ENCODE data around the gene OCEL1.
"Not testable (repeated sequence)": the region's sequence is repeated elsewhere in the genome, so short reads cannot be mapped to it uniquely, and the experiment has no call there.

The OCEL1 gene

DNA sequence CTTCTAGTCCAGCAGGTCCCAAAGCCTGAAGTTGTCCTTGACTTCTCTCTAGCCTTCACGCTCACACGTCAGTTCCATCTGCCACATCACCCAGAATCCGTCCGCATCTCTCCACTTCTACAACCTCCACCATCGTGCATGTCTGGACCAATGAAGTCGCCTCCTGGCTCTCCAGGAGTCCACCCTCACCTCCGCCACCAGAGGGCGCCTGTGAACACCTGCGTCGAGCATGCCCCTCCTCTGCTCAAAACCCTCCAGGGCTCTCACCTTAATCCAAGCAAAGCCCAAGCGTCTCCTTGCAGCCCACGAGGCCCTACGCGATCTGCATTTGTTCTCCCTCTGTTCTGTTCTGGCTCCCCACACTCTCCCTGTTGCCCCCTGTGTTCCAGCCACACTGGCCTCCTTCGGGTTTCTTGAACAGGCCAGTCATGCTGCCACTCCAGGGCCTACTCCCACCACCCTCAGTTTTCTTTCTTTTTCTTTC, 34.9 kb downstream of the OCEL1 start:
- DNase-seq (ENCODE audit: low read depth in 2 of 2), result peak; percentile 83 to 89

DNA sequence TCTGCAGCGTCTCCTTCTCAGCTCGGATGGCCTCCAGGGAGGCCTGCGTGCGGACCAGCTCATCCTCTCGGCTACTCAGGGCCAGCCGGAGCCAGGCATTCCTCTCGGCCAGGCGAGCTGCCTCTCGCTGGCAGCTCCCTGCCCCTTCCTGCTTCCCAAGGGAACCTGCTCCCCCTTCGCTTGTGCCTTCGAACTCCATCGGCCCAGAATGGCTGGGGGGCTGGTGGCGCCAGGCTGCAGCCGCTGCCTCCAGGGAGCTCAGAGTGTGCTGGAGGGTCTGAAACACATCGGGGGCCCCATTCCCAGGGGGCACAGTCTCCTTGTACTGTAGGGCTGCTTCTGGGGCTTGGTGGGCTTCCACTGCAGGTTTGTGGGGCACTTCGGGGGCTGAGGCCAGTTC, 36.5 kb downstream of the OCEL1 start:
- DNase-seq (ENCODE audit: low read depth in 2 of 2), result no peak

DNA sequence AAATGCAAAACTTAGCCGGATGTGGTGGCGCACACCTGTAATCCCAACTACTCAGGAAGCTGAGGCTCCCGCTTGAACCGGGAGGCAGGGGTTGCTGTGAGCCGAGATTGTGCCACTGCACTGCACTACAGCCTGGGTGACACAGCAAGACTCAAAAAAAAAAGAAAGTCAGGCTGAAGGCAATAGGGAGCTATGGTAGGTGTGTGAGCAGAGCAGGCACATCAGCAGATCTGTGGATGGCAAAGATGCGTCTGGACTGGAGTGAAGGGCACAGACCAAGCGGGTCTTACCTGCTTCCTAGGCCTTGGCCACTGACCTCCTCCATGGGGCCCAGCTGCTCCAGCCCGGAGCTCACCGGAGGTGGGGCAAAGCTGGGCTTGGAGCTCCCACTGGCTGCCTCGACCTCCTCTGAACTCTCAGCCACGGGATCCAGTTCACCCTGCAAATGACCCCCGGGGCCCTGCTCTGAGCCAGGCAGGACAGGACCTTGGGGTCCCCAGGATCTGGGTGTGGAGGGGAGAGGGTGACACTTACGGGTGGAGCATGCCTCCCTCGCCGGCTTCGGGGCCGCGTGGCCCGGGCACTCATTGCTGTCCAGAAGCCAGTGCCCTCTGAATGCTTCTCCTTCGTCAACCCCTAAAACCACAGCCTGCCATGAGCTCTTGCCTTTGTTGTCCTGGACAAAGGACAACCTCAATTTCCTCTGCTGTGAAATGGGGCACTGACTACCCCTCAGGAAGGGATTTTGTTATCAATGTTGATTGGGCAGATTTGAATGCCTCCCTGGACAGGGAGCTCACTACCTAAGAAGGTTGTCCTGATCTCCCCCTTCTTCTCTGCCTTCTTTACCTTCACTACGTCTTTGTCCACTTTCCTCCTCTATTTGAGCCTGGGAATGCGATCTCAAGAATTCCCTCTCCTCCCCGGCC, 38.0 kb downstream of the OCEL1 start:
- DNase-seq (ENCODE audit: low read depth in 2 of 2), result no peak

DNA sequence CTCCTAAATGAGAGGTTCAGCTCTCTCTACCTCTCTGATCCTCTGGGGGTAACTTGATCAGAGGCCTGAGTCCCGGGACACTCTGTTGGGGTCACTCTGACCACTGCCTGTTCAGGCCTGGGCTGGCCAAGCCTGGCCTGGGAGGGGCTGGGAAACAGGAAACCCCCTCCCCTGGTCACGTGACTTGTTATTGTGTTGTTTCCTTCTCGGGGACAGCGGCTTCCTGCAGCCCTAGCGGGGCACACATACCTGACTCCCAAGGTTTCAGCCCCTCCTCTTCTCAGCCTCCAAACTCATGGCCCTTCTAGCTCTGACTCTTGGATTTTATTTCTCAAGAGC, 38.6 kb downstream of the OCEL1 start, which contains the start of gene USHBP1:
Gene USHBP1, minus strand, starts transcription at position 105 of the 339 bp plus-strand sequence. CDS start 446 bp downstream, outside the sequence.
- DNase-seq (ENCODE audit: low read depth in 2 of 2), result no peak

DNA sequence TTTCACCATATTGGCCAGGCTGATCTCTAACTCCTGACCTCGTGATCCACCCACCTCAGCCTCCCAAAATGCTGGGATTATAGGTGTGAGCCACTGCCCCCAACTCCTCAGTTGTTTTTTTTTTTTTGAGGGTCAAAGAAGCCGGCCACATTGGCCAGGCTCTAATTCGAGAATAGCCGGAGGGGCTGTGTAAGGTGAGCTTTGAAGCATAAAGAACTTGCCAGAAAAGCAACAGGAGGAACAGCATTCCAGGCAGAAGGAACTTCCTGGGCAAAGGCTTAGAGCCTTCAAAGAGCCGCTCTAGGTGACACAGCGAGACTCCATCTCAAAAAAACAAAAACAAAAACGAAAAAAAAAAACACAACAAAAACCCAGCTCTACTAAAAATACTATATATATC, 40.0 kb downstream of the OCEL1 start:
- no peak for DNase-seq (ENCODE audit: low read depth in 2 of 2)

DNA sequence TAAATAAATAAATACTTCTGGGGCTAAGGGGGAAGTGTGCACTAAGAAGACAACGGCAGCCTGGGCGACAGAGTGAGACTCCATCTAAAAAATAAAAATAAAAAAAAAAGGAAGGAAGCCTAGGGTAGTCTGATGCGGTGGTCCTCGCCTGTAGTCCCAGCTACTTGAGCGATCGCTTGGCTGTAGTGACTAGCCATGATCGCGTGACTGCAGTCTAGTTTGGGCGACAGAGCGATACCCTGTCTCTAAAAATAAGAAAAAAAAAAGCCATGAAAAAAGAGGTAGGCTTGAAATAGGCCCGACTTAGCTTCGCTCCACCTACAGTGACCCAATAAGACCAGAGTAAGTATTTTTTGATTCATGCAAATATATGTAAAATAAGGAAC, 40.6 kb downstream of the OCEL1 start:
- DNase-seq (ENCODE audit: low read depth in 2 of 2), result no peak

DNA sequence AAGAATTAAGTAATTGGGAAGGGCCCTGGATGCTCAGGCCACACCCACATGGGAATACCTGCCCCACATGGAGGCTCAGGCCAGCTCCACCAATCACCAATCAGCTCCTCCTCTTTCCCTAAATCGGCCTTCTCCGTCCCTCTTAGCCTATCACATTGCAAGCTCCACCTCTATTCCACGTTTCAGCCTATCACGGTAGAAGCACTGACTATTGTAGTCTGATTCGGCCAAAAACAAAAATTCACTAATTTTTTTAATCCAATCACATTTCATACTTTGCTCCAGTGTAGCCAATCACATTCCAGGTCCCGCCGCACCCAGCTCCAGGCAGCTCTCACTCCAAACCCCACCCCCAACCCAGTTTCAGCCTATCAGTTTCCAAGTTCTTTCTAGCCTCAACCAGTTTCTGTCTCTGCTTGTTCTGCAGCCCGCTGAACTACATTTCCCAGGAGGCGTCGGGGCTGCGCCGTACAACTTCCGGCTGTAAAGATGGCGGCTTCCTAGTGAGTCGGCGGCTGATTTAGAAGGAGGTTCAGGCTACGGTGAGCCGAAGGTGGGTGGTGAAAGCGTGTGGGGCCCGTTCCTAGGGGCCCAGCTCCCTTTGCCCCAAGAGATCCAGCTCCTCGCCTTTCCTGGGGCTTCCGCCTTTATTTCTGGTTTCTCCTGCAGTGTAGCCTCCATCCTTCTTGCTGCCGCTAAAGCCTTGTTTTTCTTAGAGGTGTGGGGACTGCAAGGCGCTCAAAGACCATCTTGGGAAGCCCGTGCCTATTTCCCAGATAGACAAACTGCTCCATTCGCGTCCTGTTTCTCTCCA, 41.2 kb downstream of the OCEL1 start, which contains the start of gene BABAM1:
Gene BABAM1, plus strand, starts transcription at position 469 of the 814 bp plus-strand sequence. CDS start 1,364 bp downstream, outside the sequence.
- peak; percentile 95 to 96 for DNase-seq (ENCODE audit: low read depth in 2 of 2)

DNA sequence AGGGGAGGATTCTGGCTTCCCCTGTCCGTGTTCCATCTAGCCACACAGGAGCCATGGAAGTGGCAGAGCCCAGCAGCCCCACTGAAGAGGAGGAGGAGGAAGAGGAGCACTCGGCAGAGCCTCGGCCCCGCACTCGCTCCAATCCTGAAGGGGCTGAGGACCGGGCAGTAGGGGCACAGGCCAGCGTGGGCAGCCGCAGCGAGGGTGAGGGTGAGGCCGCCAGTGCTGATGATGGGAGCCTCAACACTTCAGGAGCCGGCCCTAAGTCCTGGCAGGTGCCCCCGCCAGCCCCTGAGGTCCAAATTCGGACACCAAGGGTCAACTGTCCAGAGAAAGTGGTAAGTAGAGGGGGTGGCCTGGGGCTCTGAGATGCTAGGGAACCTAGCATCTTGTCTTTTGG, 42.7 kb downstream of the OCEL1 start:
- no peak for DNase-seq (ENCODE audit: low read depth in 2 of 2)

DNA sequence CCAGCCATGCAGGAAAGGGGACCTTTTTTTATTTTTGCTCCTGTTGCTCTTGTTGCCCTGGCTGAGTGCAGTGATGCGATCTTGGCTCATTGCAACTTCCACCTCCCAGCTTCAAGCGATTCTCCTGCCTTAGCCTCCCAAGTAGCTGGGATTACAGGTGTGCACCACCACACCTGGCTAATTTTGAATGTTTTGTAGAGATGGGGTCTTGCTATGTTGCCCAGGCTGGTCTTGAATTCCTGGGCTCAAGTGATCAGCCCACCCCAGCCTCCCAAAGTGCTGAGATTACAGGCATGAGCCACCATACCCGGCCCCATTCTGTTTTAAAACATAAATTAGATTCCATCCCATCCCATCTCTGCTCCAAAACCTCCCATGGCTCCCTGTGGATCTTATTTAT, 48.9 kb downstream of the OCEL1 start:
- not testable (repeated sequence) for DNase-seq (ENCODE audit: low read depth in 2 of 2)

DNA sequence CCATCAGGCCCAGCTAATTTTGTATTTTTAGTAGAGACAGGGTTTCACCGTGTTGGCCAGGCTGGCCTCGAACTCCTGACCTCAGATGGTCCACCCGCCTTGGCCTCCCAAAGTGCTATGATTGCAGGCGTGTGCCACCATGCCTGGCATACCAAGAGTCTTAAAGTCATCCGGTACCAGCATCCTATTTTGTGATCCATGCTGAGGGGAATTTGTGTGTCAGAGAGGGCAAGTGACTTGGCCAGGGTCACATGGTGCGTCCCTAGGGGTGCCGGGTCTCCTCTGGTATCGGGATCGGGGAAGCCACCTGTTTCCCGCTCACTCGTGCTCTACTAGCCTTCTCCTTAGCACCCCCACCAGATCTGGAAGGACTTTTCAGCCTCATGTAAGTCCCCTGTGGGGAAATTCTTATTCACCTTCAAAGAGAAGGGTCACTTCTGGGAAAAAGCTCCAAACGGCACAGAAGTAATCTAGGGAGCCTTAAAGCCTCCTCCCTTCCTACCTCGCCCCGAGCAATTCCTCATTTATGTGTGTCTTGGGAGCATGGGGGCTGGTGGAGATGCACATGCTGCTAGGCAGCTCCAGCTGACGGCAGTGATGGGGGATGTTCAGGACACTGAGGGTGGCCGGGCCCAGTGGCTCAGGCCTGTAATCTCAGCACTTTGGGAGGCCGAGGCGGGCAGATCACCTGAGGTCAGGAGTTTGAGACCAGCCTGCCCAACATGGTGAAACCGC, 49.6 kb downstream of the OCEL1 start:
- no peak for DNase-seq (ENCODE audit: low read depth in 2 of 2)

Measured in stimulated activated CD4-positive, alpha-beta T cell treated with anti-CD3 and anti-CD28 coated beads, Interleukin-15, amount 100 ng/mL, for 48 hours (primary cell).